ENCODE results near the gene RPL14. TPM values are rescaled to one million over a fixed set of nuclear protein-coding genes. Genes with fewer than 3 reads are reported as not detected.

The RPL14 gene
- polyA plus RNA-seq, 1 experiment: 602 TPM

DNA sequence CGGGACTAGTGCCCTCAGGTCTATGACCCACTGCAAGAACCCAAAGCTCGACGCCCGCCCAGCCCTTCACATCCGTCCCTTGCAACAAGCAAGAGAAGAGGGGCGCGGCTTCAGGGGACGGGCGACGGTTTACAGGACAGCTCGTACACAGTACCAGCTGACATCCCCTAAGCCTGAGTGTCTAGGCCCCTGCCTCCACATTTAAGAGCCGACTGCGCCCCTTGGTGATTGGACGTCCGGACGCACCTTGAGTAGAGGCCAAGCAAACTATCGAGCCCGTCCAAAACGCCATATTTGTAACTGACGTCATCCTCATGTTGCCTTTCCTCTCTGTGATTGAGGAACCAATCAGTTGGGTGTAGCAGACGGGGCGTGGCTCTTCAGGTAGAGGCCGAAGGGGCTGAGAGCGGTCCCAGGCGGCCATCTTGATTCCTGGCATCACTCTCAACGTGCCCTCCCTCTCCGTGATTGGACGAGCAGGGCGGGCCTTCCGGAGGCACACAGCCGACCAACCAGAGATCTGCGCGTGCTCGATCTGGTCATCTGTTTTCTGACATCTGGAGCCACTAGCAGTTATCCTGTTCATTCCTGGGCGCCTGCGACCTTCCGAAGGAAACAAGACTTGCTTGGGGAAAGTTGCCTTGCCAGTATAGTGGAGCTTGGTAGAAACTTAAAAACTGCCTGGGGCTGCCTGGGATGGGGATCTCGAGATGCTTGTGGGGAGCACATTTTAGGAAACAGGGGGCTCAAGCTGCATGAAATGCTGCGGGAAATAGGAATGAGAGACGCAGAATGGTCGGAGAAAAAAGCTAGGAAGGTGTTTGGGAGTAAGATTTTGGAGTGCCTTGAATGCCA, 4.0 kb upstream of the RPL14 start:
- ChIA-PET POLR2A (interaction anchor here (0.6 to 1.0 kb wide), 3 partner anchors 52 to 1732 kb away, joined by 3 to 6 read pairs (median 4); no protein-coding TSS in a partner anchor), CTCF (interaction anchor here (0.9 to 1.2 kb wide), 2 partner anchors 126 to 135 kb away, joined by 3 read pairs; no protein-coding TSS in a partner anchor)
- peak overlapping the region; percentile 94 for H3K4me3 ChIP-seq (ENCODE audit: low read depth, low read length)
- no peaks in the 10 kb centered on the region; the same call in 1 of the 2 replicates for H3K9me3 ChIP-seq (ENCODE audit: control insufficient read depth, insufficient read depth, low read length)
- TF ChIP-seq, protein P1, sequence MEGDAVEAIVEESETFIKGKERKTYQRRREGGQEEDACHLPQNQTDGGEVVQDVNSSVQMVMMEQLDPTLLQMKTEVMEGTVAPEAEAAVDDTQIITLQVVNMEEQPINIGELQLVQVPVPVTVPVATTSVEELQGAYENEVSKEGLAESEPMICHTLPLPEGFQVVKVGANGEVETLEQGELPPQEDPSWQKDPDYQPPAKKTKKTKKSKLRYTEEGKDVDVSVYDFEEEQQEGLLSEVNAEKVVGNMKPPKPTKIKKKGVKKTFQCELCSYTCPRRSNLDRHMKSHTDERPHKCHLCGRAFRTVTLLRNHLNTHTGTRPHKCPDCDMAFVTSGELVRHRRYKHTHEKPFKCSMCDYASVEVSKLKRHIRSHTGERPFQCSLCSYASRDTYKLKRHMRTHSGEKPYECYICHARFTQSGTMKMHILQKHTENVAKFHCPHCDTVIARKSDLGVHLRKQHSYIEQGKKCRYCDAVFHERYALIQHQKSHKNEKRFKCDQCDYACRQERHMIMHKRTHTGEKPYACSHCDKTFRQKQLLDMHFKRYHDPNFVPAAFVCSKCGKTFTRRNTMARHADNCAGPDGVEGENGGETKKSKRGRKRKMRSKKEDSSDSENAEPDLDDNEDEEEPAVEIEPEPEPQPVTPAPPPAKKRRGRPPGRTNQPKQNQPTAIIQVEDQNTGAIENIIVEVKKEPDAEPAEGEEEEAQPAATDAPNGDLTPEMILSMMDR (IDR thresholded peaks at IDR 0.05; ENCODE audit: low read depth, low read length): no peak
- peak overlapping the region; percentile 83 for H3K27ac ChIP-seq (ENCODE audit: low read depth, low read length)
- H3K27me3 ChIP-seq (ENCODE audit: control insufficient read depth, insufficient read depth, low read length): no peaks in the 10 kb centered on the region
- DNase-seq (ENCODE audit: low read depth, low spot score): peak; percentile 95

DNA sequence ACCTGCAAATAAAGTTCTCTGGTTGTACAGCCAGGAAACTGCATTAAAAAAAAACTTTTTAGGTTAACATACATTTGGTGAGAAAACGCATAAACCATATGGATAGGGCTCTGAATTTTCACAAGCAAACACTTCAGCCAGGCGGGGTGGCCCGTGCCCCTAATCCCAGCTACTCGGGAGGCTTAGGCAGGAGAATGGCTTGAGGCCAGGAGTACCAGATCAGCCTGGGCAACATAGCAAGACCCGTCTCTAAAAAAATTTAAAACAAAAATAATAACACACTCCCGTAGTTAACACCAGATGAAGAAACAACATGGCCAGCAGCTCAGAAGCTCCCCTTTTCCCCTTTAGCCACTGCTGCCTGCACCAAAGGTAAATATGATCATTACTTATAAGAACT, 3.2 kb upstream of the RPL14 start:
- no peak overlapping the region for H3K27ac ChIP-seq (ENCODE audit: low read depth, low read length)
- CTCF ChIA-PET: interaction anchor here (0.6 to 1.2 kb wide), 3 partner anchors 64 to 136 kb away, joined by 3 read pairs; no protein-coding TSS in a partner anchor
- POLR2A ChIA-PET: interaction anchor here (1.0 kb wide), 1 partner anchor 51 kb away, joined by 3 read pairs; no protein-coding TSS in a partner anchor
- no peaks in the 10 kb centered on the region; the same call in 1 of the 2 replicates for H3K9me3 ChIP-seq (ENCODE audit: control insufficient read depth, insufficient read depth, low read length)
- peak overlapping the region; percentile 94 for H3K4me3 ChIP-seq (ENCODE audit: low read depth, low read length)
- no peak for DNase-seq (ENCODE audit: low read depth, low spot score)
- TF ChIP-seq, protein P1 (IDR thresholded peaks at IDR 0.05; ENCODE audit: low read depth, low read length): no peak
- no peaks in the 10 kb centered on the region for H3K27me3 ChIP-seq (ENCODE audit: control insufficient read depth, insufficient read depth, low read length)

DNA sequence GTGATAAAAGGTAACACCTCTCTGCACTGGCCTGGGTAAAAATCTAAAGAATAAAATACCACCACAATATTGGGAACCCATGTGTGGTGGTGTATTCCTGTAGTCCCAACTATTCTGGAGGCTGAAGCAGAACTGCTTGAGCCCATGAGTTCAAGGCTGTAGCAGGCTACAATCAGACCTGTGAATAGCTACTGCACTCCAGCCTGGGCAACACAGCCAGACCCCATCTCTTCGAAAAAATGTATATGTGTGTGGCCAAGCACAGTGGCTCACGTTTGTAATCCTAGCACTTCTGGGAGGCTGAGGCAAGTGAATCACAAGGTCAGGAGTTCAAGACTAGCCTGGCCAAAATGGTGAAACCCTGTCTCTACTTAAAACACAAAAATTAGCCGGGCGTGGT, 1.8 kb upstream of the RPL14 start:
- H3K9me3 ChIP-seq (ENCODE audit: control insufficient read depth, insufficient read depth, low read length): no peaks in the 10 kb centered on the region; the same call in 1 of the 2 replicates
- TF ChIP-seq, protein P1 (IDR thresholded peaks at IDR 0.05; ENCODE audit: low read depth, low read length): no peak
- POLR2A ChIA-PET: no interaction called here

DNA sequence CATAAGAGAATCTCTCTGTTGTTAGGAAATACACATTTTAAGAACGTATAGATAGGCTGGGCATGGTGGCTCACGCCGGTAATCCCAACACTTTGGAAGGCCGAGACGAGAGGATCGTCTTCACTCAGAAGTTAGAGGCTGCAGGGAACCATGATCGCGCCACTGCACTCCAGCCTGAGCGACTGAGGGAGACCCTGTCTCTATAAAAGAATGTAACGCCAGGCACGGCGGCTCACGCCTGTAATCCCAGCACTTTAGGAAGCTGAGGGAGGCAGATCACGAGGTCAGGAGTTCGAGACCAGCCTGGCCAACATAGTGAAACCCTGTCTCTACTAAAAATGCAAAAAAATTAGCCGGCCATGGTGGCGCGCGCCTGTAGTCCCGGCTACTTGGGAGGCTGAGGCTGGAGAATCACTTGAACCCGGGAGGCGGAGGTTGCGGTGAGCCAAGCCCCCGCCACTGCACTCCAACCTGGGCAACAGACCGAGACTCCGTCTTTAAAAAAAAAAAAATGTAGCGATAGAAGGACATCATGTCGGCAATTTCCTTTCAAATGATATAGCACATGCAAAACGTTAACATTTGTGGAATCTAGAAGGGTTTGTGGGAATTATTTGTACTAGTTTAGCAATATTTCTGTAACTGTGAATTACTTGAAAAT, 730 bp upstream of the RPL14 start:
- ChIA-PET POLR2A (interaction anchor here (1.2 to 4.1 kb wide), 4 partner anchors 9 to 743 kb away, joined by 4 to 19 read pairs (median 6); partner anchors contain the start of genes CTNNB1, ZNF619 and ZNF621), CTCF (interaction anchor here (1.3 kb wide), 1 partner anchor 68 kb away, joined by 4 read pairs; no protein-coding TSS in a partner anchor)
- Histone ChIP-seq H3K4me3 (ENCODE audit: low read depth, low read length) (peak overlapping the region; percentile 99), H3K27ac (ENCODE audit: low read depth, low read length) (peak overlapping the region; percentile 65), H3K27me3 (ENCODE audit: control insufficient read depth, insufficient read depth, low read length) (no peaks in the 10 kb centered on the region), H3K9me3 (ENCODE audit: control insufficient read depth, insufficient read depth, low read length) (no peaks in the 10 kb centered on the region; the same call in 1 of the 2 replicates)
- DNase-seq (ENCODE audit: low read depth, low spot score): no peak
- TF ChIP-seq, protein P1 (IDR thresholded peaks at IDR 0.05; ENCODE audit: low read depth, low read length): no peak

More for the DNA sequence above, 1.8 kb upstream of the RPL14 start:
- DNase-seq (ENCODE audit: low read depth, low spot score): no peak
- Histone ChIP-seq H3K27me3 (ENCODE audit: control insufficient read depth, insufficient read depth, low read length) (no peaks in the 10 kb centered on the region), H3K4me3 (ENCODE audit: low read depth, low read length) (no peak overlapping the region), H3K27ac (ENCODE audit: low read depth, low read length) (no peak overlapping the region)
- CTCF ChIA-PET: no interaction called here
